K562 (cell line): ENCODE measurements around the gene PITHD1. TPM values are rescaled to one million over a fixed set of nuclear protein-coding genes. Genes with fewer than 3 reads are reported as not detected.

ENCODE experiments used
- CBX3 ChIP-seq, 2 experiments: IDR thresholded peaks; 1 replicate in 1 of 2; 2 replicates in 1 of 2; pipeline ENCODE4 v1.6.1; 2012; ENCODE audit warnings: inconsistent platforms in 2 of 2, low read length in 2 of 2, borderline replicate concordance in 1 of 2, control low read depth in 1 of 2
- CREM ChIP-seq: IDR thresholded peaks from 2 replicates; pipeline ENCODE4 v1.6.1; 2014; ENCODE audit warnings: antibody characterized with exemption, low read depth
- E2F4 ChIP-seq: sonication (generic); formaldehyde crosslinking; IDR thresholded peaks from 2 replicates; pipeline ENCODE4 v1.8.0; 2022; ENCODE audit warnings: mild to moderate bottlenecking, low read depth, missing genetic modification reagents
- HNRNPLL ChIP-seq: fragments of 200-400 bp; formaldehyde crosslinking; IDR thresholded peaks from 2 replicates; pipeline ENCODE4 v1.6.1; 2017; ENCODE audit warnings: low read length, low read depth, mild to moderate bottlenecking; ENCODE audit not compliant: poor library complexity, severe bottlenecking
- PHF8 ChIP-seq: fragments of 200-600 bp; sonication (generic); IDR thresholded peaks from 2 replicates; pipeline ENCODE4 v1.6.1; 2012; ENCODE audit warnings: mixed run types, mild to moderate bottlenecking, inconsistent platforms, low read length, moderate library complexity, borderline replicate concordance
- RFX5 ChIP-seq: IDR thresholded peaks from 2 replicates; pipeline ENCODE4 v1.6.1; 2011; ENCODE audit warnings: low read depth, mild to moderate bottlenecking, improper control_type of control experiment, low read length
- SAP30 ChIP-seq: fragments of 200-600 bp; sonication (generic); IDR thresholded peaks from 2 replicates; pipeline ENCODE4 v1.6.1; 2012; ENCODE audit warnings: borderline replicate concordance, low read depth, mild to moderate bottlenecking, moderate library complexity, low read length, control low read depth, inconsistent platforms; ENCODE audit not compliant: insufficient read depth, poor library complexity, severe bottlenecking
- STAT6 ChIP-seq: sonication (generic); formaldehyde crosslinking; IDR thresholded peaks from 2 replicates; pipeline ENCODE4 v1.8.1; 2023; ENCODE audit warnings: mild to moderate bottlenecking, missing genetic modification reagents
- TAF15 ChIP-seq: fragments of 200-400 bp; formaldehyde crosslinking; IDR thresholded peaks from 2 replicates; pipeline ENCODE4 v1.6.1; 2017; ENCODE audit warnings: mild to moderate bottlenecking, low read depth, low read length, moderate library complexity
- TEAD1 ChIP-seq, 2 experiments: fragments of 450-650 bp in 1 of 2; sonication (generic) in 1 of 2; formaldehyde crosslinking; IDR thresholded peaks; 2 replicates each; pipeline versions ENCODE4 v1.4.0 to v1.8.0; 2020 to 2022; ENCODE audit warnings: mild to moderate bottlenecking in 2 of 2, missing genetic modification reagents in 1 of 2
- ZBTB11 ChIP-seq, 3 experiments: fragments of 200-800 bp in 1 of 3; fragments of 250-450 bp in 1 of 3; fragments of 450-650 bp in 1 of 3; sonication (Bioruptor Pico) in 1 of 3; sonication (Bioruptor generic) in 1 of 3; formaldehyde crosslinking in 1 of 3; IDR thresholded peaks; 2 replicates each; pipeline versions ENCODE4 v1.6.1 to v1.8.0; 2016 to 2022; ENCODE audit warnings: mild to moderate bottlenecking in 2 of 3, missing genetic modification characterization in 2 of 3, missing compliant biosample characterization in 1 of 3, moderate library complexity in 1 of 3
- ZBTB9 ChIP-seq: fragments of 450-650 bp; formaldehyde crosslinking; IDR thresholded peaks from 2 replicates; pipeline ENCODE4 v1.4.0; 2020; ENCODE audit warnings: mild to moderate bottlenecking, moderate library complexity
- ZNF12 ChIP-seq: sonication (generic); formaldehyde crosslinking; IDR thresholded peaks from 2 replicates; pipeline ENCODE4 v1.4.0; 2020; ENCODE audit warnings: mild to moderate bottlenecking, missing genetic modification reagents
- ZNF212 ChIP-seq: fragments of 450-650 bp; formaldehyde crosslinking; IDR thresholded peaks from 2 replicates; pipeline ENCODE4 v1.4.0; 2020; ENCODE audit warnings: mild to moderate bottlenecking
- polyA plus RNA-seq, 8 experiments: library from polyadenylated mRNA; depleted of rRNA in 4 of 8; stranded (reverse) in 5 of 8; unstranded in 3 of 8; fragments of >200 nt; fragmentation: Nextera tagmentation in 2 of 8; fragmentation: Illumina TruSeq in 1 of 8; extraction: Ambion mirVana in 2 of 8; extraction: Trizol in 1 of 8; gene quantifications; 2 replicates each; pipeline versions ENCODE4 v1.2.1 to v1.2.3, GENCODE V29; 2011 to 2014; ENCODE audit warnings: inconsistent platforms in 1 of 8, missing spikeins in 1 of 8
- total RNA-seq, 7 experiments: library from RNA; depleted of rRNA in 6 of 7; stranded (reverse); fragments of >200 nt in 6 of 7; fragmentation: Illumina TruSeq in 2 of 7; extraction: Trizol in 2 of 7; gene quantifications; 2 replicates each; pipeline versions ENCODE4 v1.2.1 to v1.2.3, GENCODE V29; 2011 to 2021; ENCODE audit warnings: low replicate concordance in 1 of 7

Gene PITHD1
- total and polyA plus RNA-seq, 9 of the 15 experiments (the other 6 are each of a cell fraction or from before 2014, with no cell fraction given): 46.5 to 175 (median 149) TPM

- TF ChIP-seq ZNF212 (CRISPR knock-in tag): no peak
- TF ChIP-seq CBX3 (IDR thresholded peaks at IDR 0.05; ENCODE audit: borderline replicate concordance in 1 of 2, low read length in 2 of 2): no peak
- TF ChIP-seq STAT6 (CRISPR knock-in tag): no peak; the same call in 1 of the 2 replicates
- TF ChIP-seq ZBTB9 (CRISPR knock-in tag): no peak
- peak; percentile 97 for TF ChIP-seq HNRNPLL
- no peak for TF ChIP-seq E2F4 (CRISPR knock-in tag)
- no peak for TF ChIP-seq TAF15
- peak in 2 of 3 experiments; percentile 45 to 87; a peak in 2 of 6 replicates for TF ChIP-seq ZBTB11 (CRISPR knock-in tag; IDR thresholded peaks at IDR 0.05)
- TF ChIP-seq ZNF12: no peak
- TF ChIP-seq SAP30: peak; percentile 72
- TF ChIP-seq PHF8: peak; percentile 76
- no peak for TF ChIP-seq RFX5
- 0 out of 4 replicates have a peak, but pooled peaks of 1 of the 2 experiments have one; percentile 21 for TF ChIP-seq TEAD1 (CRISPR knock-in tag; IDR thresholded peaks at IDR 0.05)
- TF ChIP-seq CREM: peak; percentile 98
Observed at GRCh38 chr1:23800400-23801337, 22.5 kb downstream of the PITHD1 start, which contains the start of gene GALE (continued).
